HFFc6 (cell line): Measurements from ENCODE around the gene FCHSD1. TPM values are rescaled to one million over a fixed set of nuclear protein-coding genes. Genes with fewer than 3 reads are reported as not detected.

Source experiments
- DNase-seq: peaks from one replicate; pipeline ENCODE4 v3.0.0-alpha.2; 2018
- H3K27ac Mint-ChIP-seq: 2 replicates; pipeline ENCODE4 v1.8.0; 2020; ENCODE audit warnings: mild to moderate bottlenecking, mixed read lengths
- H3K27me3 Mint-ChIP-seq: 2 replicates; pipeline ENCODE4 v1.8.0; 2021; ENCODE audit warnings: mild to moderate bottlenecking, moderate library complexity, mixed read lengths; ENCODE audit not compliant: insufficient read depth
- H3K36me3 Mint-ChIP-seq: 2 replicates; pipeline ENCODE4 v1.8.0; 2021; ENCODE audit warnings: low read depth, mixed read lengths
- H3K4me1 Mint-ChIP-seq: 2 replicates; pipeline ENCODE4 v1.8.0; 2020; ENCODE audit warnings: low read depth, mixed read lengths
- H3K4me3 Mint-ChIP-seq: 2 replicates; pipeline ENCODE4 v1.8.0; 2020; ENCODE audit warnings: mild to moderate bottlenecking, moderate library complexity, mixed read lengths
- H3K9me3 Mint-ChIP-seq: 2 replicates; pipeline ENCODE4 v1.8.0; 2020; ENCODE audit warnings: mild to moderate bottlenecking, mixed read lengths
- CTCF ChIP-seq: fragments of 200-600 bp; sonication (generic); IDR thresholded peaks from 2 replicates; pipeline ENCODE4 v1.5.0; 2021; ENCODE audit warnings: antibody characterized with exemption, mild to moderate bottlenecking
- total RNA-seq, 6 experiments: library from RNA; stranded (reverse); fragmentation: NEBNext Ultra II Directional; extraction: Animal tissue kit (Norgen Biotek cat#: 25700); gene quantifications; 2 replicates in 1 of 6; 3 replicates in 5 of 6; pipeline ENCODE4 v1.2.3, GENCODE V29; 2021

FCHSD1 gene
- total RNA-seq, 6 experiments from 2014 or later: 20.8 to 31.7 (median 25.3) TPM

DNA sequence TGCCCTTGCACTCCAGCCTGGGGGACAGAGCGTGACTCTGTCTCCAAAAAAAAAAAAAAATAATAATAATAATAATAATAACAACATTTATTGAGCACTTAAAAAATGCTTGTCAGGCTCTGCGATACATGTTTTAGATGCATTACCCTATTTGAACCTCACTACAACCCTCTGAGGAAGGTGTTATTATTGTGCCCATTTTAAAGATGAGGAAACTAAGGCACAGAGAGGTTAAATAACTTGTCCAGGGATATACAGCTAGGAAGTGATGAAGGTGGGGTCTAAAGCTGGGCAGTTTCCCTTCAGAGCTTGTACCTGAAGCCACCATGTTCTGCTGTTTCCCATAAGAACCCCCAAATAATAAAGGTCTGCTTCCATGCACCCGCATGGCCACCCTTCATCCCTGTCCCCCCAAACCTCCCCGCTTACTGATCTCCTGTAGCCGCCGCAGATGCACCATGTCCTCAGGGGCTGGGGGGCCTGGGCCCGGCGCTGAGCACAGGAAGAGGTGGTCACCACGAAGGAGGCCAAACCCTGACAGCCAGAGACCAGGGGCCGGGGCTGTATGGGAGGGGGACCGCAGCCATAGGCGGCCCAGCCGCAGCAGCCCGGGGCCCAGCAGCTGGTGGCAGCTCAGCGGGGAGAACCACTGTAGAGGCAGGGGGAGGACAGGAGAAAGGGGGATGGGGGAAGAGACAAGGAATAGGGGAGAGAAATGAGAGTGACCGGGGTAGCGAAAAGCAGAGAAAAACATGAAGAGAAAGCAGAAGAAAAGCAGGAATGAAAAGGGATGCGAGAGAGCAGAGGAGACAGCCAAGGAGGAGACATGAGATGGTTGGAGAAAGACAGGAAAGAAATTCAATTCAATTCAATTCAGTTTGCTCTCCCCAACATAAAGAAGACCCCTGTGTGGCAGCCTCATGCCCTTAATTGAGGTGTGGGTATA is 15.1 kb upstream of the FCHSD1 start:
- Mint-ChIP-seq H3K27ac (no peak overlapping the region), H3K4me3 (no peak overlapping the region), H3K4me1 (no peaks in the 10 kb centered on the region), H3K27me3 (peaks cover 3% of the 10 kb centered on the region; the same call in 1 of the 2 replicates), H3K36me3 (peaks cover 10% of the 10 kb centered on the region), H3K9me3 (no peaks in the 10 kb centered on the region)
- TF ChIP-seq CTCF: no peak
- DNase-seq: no peak

GRCh38 chr5:141664733-141665461 is 13.7 kb upstream of the FCHSD1 start:
- H3K27ac Mint-ChIP-seq: no peak overlapping the region
- peak; percentile 96 for TF ChIP-seq CTCF
- H3K36me3 Mint-ChIP-seq: peaks cover 14% of the 10 kb centered on the region
- no peak overlapping the region for H3K4me3 Mint-ChIP-seq
- DNase-seq: peak; percentile 43
- H3K27me3 Mint-ChIP-seq: peaks cover 3% of the 10 kb centered on the region
- no peaks in the 10 kb centered on the region for H3K9me3 Mint-ChIP-seq
- no peaks in the 10 kb centered on the region for H3K4me1 Mint-ChIP-seq

- TF ChIP-seq CTCF: no peak
- Mint-ChIP-seq H3K4me3 (no peak overlapping the region), H3K36me3 (peaks cover 18% of the 10 kb centered on the region), H3K27me3 (no peaks in the 10 kb centered on the region; the same call in none of the 2 replicates), H3K4me1 (peaks cover 3% of the 10 kb centered on the region), H3K27ac (no peak overlapping the region), H3K9me3 (no peaks in the 10 kb centered on the region)
- no peak for DNase-seq
These were observed 12.3 kb upstream of the FCHSD1 start for GRCh38 chr5:141663506-141663905.

- H3K36me3 Mint-ChIP-seq: peaks cover 32% of the 10 kb centered on the region
- H3K27me3 Mint-ChIP-seq: no peaks in the 10 kb centered on the region; the same call in none of the 2 replicates
- no peak overlapping the region for H3K4me3 Mint-ChIP-seq
- H3K4me1 Mint-ChIP-seq: peaks cover 17% of the 10 kb centered on the region
- H3K9me3 Mint-ChIP-seq: no peaks in the 10 kb centered on the region
- no peak overlapping the region for H3K27ac Mint-ChIP-seq
- DNase-seq: no peak
- no peak for TF ChIP-seq CTCF
These were observed 10.8 kb upstream of the FCHSD1 start for GRCh38 chr5:141662028-141662427.

DNA sequence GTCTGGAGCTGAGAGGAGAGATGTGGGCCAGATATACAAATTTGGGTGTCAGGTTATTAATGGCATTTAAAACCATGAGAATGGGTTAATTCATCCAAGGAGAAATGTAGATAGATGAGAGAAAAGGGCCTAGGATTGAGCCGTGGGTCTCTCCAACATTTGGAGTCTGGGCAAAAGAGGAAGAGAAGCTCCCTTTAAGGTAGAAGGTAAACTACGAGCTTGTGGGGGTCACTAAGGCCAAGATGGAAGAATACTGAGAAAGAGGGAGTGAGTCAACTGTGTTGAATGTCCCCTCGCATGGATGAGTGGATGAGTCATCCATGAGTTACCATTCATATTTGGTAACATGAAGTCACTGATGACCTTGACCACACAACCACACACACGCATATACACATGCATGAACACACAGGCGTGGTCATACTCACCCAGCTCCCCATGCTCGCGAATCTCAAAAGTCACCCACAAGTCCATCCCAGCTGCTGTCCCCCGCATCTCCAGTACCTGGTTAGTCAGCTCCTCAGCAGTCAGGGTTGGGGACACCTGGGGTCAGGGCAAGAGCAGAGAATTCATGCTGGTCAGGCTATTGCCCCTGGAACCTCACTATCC is 6.8 kb upstream of the FCHSD1 start:
- TF ChIP-seq CTCF: no peak
- H3K9me3 Mint-ChIP-seq: no peaks in the 10 kb centered on the region
- H3K4me3 Mint-ChIP-seq: peak overlapping the region; percentile 10
- H3K36me3 Mint-ChIP-seq: peaks cover 64% of the 10 kb centered on the region
- DNase-seq: peak; percentile 95
- no peaks in the 10 kb centered on the region; the same call in none of the 2 replicates for H3K27me3 Mint-ChIP-seq
- peaks cover 45% of the 10 kb centered on the region for H3K4me1 Mint-ChIP-seq
- peak overlapping the region; percentile 85 for H3K27ac Mint-ChIP-seq
